Mesenchymal stem cell (in vitro differentiated cells and primary cell): ENCODE measurements around the gene PDE9A.

Source experiments
- DNase-seq: peaks from one replicate; pipeline ENCODE4 v3.0.0-alpha.2; 2013
- H2AFZ ChIP-seq: one replicate; pipeline ENCODE4 v1.6.1; 2013; ENCODE audit warnings: low read depth, mild to moderate bottlenecking, control low read depth, inconsistent platforms, low read length, moderate library complexity
- H2AK5ac ChIP-seq: 2 replicates; pipeline ENCODE4 v1.6.1; 2013; ENCODE audit warnings: low read length, moderate library complexity, mild to moderate bottlenecking, inconsistent platforms; ENCODE audit not compliant: severe bottlenecking
- H2BK120ac ChIP-seq: one replicate; pipeline ENCODE4 v1.6.1; 2013; ENCODE audit warnings: low read depth, mild to moderate bottlenecking, inconsistent platforms, low read length, moderate library complexity
- H2BK12ac ChIP-seq, 2 experiments: one replicate each; pipeline ENCODE4 v1.6.1; 2013; ENCODE audit warnings: inconsistent platforms in 2 of 2, low read length in 2 of 2, mild to moderate bottlenecking in 2 of 2, moderate library complexity in 2 of 2, control low read depth in 1 of 2
- H2BK15ac ChIP-seq: one replicate; pipeline ENCODE4 v1.6.1; 2013; ENCODE audit warnings: mild to moderate bottlenecking, low read depth, inconsistent platforms; ENCODE audit not compliant: poor library complexity, severe bottlenecking
- H2BK5ac ChIP-seq: 2 replicates; pipeline ENCODE4 v1.6.1; 2013; ENCODE audit warnings: low read depth, mild to moderate bottlenecking, low read length, control low read depth, inconsistent platforms; ENCODE audit not compliant: poor library complexity, severe bottlenecking
- H3K14ac ChIP-seq, 2 experiments: one replicate each; pipeline ENCODE4 v1.6.1; 2013; ENCODE audit warnings: inconsistent platforms in 2 of 2, low read length in 2 of 2, control low read depth in 1 of 2, mild to moderate bottlenecking in 1 of 2, moderate library complexity in 1 of 2
- H3K18ac ChIP-seq, 2 experiments: one replicate each; pipeline ENCODE4 v1.6.1; 2013; ENCODE audit warnings: inconsistent platforms in 2 of 2, low read length in 2 of 2, control low read depth in 1 of 2, low read depth in 1 of 2, mild to moderate bottlenecking in 1 of 2
- H3K23ac ChIP-seq, 2 experiments: one replicate each; pipeline ENCODE4 v1.6.1; 2013; ENCODE audit warnings: inconsistent platforms in 2 of 2, low read length in 2 of 2, mild to moderate bottlenecking in 2 of 2, moderate library complexity in 2 of 2, control low read depth in 1 of 2
- H3K27ac ChIP-seq: 2 replicates; pipeline ENCODE4 v1.5.1; 2013; ENCODE audit warnings: mild to moderate bottlenecking, moderate library complexity, low read length, control low read depth, inconsistent platforms; ENCODE audit not compliant: poor library complexity, severe bottlenecking
- H3K27me3 ChIP-seq, 2 experiments: 2 replicates each; pipeline versions ENCODE4 v1.6.1 to v1.7.0; 2013; ENCODE audit warnings: low read length in 2 of 2, mild to moderate bottlenecking in 2 of 2, moderate library complexity in 2 of 2, control low read depth in 1 of 2, inconsistent platforms in 1 of 2; ENCODE audit not compliant: control insufficient read depth in 1 of 2, insufficient read depth in 1 of 2
- H3K36me3 ChIP-seq, 2 experiments: 2 replicates each; pipeline versions ENCODE4 v1.6.1 to v1.7.0; 2013; ENCODE audit warnings: low read length in 2 of 2, control low read depth in 1 of 2, inconsistent platforms in 1 of 2, low read depth in 1 of 2, mild to moderate bottlenecking in 1 of 2; ENCODE audit not compliant: insufficient read depth in 2 of 2, control insufficient read depth in 1 of 2
- H3K4ac ChIP-seq, 2 experiments: one replicate each; pipeline ENCODE4 v1.6.1; 2013; ENCODE audit warnings: inconsistent platforms in 2 of 2, low read length in 2 of 2, mild to moderate bottlenecking in 2 of 2, moderate library complexity in 2 of 2, control low read depth in 1 of 2, low read depth in 1 of 2
- H3K4me1 ChIP-seq: 2 replicates; pipeline ENCODE4 v1.6.1; 2013; ENCODE audit warnings: low read depth, low read length, control low read depth; ENCODE audit not compliant: control insufficient read depth, insufficient read depth
- H3K4me2 ChIP-seq: 2 replicates; pipeline ENCODE4 v1.6.1; 2013; ENCODE audit warnings: low read length, mild to moderate bottlenecking, inconsistent platforms; ENCODE audit not compliant: poor library complexity, severe bottlenecking
- H3K4me3 ChIP-seq, 2 experiments: 2 replicates each; pipeline versions ENCODE4 v1.5.1 to v1.7.0; 2013; ENCODE audit warnings: low read length in 2 of 2, mild to moderate bottlenecking in 2 of 2, control low read depth in 1 of 2, low read depth in 1 of 2; ENCODE audit not compliant: insufficient read depth in 1 of 2
- H3K79me1 ChIP-seq: replicated peaks from 2 replicates; pipeline ENCODE4 v1.6.1; 2013; ENCODE audit warnings: mild to moderate bottlenecking, control low read depth, low read length, inconsistent platforms; ENCODE audit not compliant: poor library complexity, severe bottlenecking
- H3K9ac ChIP-seq: 2 replicates; pipeline ENCODE4 v1.7.0; 2013; ENCODE audit warnings: mild to moderate bottlenecking, low read length, moderate library complexity
- H3K9me3 ChIP-seq: 2 replicates; pipeline ENCODE4 v1.7.0; 2013; ENCODE audit warnings: mild to moderate bottlenecking, low read length; ENCODE audit not compliant: control insufficient read depth
- H4K8ac ChIP-seq: one replicate; pipeline ENCODE4 v1.6.1; 2013; ENCODE audit warnings: inconsistent platforms, mild to moderate bottlenecking, low read length, moderate library complexity
- H4K91ac ChIP-seq: one replicate; pipeline ENCODE4 v1.6.1; 2013; ENCODE audit warnings: mild to moderate bottlenecking, low read length, inconsistent platforms
- WGBS: methylation state at CpG from one replicate; pipeline ENCODE4 v1.1.7; 2013; ENCODE audit warnings: mixed read lengths; 5-methylcytosine and 5-hydroxymethylcytosine counted together

Gene PDE9A

DNA sequence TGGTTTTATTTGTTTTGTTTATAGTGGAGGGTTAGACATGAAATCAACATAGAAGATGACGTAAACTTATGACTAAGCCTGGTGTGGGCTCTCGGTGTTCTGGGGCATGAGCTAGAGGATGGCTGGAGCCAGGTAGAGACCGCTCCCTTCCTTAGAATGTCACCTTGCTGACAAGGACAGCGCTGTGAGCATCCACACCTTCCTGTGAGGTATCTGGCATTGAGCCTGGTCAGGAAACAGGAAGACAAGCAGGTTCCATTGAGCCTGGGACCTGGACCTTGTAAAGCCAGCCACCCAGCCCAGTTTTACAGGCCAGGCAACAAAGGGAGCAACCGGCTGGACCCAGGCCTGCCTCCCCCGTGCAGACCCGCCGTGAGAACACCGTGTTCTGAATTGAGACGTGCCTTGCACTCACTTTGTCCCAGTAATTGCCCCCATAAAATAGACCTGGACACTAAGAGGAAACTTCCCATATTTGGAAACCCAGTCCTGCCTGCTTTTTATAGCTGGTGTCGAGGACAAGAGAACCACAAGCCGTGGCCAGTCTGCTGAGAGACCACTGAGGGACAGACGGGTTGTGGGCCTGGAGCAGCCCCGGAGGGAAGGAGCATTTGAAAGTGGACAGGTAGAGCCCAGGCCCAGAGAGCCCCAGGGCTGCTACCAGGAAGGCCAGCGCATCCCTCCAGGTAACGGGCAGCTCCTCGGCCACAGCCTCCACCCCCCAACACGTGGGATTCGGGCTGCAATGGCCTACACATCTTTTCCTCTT is 78.0 kb downstream of the PDE9A start:
- H3K27ac ChIP-seq, result no peak overlapping the region
- H3K36me3 ChIP-seq, result peaks cover 0 to 15% of the 10 kb centered on the region in 2 experiments
- peak overlapping the region; percentile 37 for H4K91ac ChIP-seq
- WGBS, result 60% methylated on average over 19 of the region's 19 CpGs
- H3K4me3 ChIP-seq, result peak overlapping the region in 1 of 2 experiments; percentile 10
- no peak overlapping the region for H3K4ac ChIP-seq
- no peak overlapping the region for H3K9ac ChIP-seq
- peaks cover 0 to 9% of the 10 kb centered on the region in 2 experiments for H3K27me3 ChIP-seq
- no peak overlapping the region for H2AK5ac ChIP-seq
- H2AFZ ChIP-seq, result no peak overlapping the region
- H3K14ac ChIP-seq, result peak overlapping the region in 1 of 2 experiments; percentile 27
- H4K8ac ChIP-seq, result no peak overlapping the region
- H3K18ac ChIP-seq, result peak overlapping the region in 1 of 2 experiments; percentile 74
- H2BK5ac ChIP-seq, result no peak overlapping the region
- no peaks in the 10 kb centered on the region for H3K9me3 ChIP-seq
- peak; percentile 58 for DNase-seq
- no peak overlapping the region for H3K4me2 ChIP-seq
- H3K79me1 ChIP-seq, result no peaks in the 10 kb centered on the region
- H2BK15ac ChIP-seq, result no peak overlapping the region
- H2BK120ac ChIP-seq, result no peak overlapping the region
- H3K4me1 ChIP-seq, result no peaks in the 10 kb centered on the region
- peak overlapping the region; percentile 21 to 73 for H2BK12ac ChIP-seq
- peak overlapping the region in 1 of 2 experiments; percentile 42 for H3K23ac ChIP-seq

DNA sequence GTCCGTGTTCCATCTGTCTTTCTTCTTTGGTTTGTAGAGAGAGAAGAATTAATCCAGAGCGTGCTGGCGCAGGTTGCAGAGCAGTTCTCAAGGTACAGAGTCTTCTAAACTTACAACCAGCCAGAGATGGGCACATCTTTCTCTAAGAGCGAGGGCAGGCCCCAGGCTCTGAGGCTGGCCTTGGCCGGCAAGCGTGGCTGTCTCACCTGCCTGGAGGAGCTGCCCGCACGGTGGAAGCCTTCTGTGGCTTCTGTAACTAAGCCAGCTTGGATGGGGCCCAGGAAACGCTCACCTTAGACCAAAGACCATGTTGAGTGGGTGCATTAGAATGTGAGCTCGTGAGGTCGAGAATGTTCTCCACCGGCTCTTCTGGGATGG is 78.6 kb downstream of the PDE9A start:
- H3K79me1 ChIP-seq, result no peaks in the 10 kb centered on the region
- H3K9ac ChIP-seq, result no peak overlapping the region
- H3K9me3 ChIP-seq, result no peaks in the 10 kb centered on the region
- 94% methylated on average over 12 of the region's 12 CpGs for WGBS
- no peak overlapping the region for H2BK5ac ChIP-seq
- H4K8ac ChIP-seq, result no peak overlapping the region
- H3K18ac ChIP-seq, result peak overlapping the region in 1 of 2 experiments; percentile 74
- DNase-seq, result no peak
- peak overlapping the region; percentile 21 for H2AK5ac ChIP-seq
- no peak overlapping the region for H3K4me2 ChIP-seq
- H2BK120ac ChIP-seq, result no peak overlapping the region
- no peak overlapping the region for H2BK15ac ChIP-seq
- H3K23ac ChIP-seq, result peak overlapping the region in 1 of 2 experiments; percentile 42
- H3K27me3 ChIP-seq, result peaks cover 0 to 9% of the 10 kb centered on the region in 2 experiments
- H3K4me1 ChIP-seq, result no peaks in the 10 kb centered on the region
- H2BK12ac ChIP-seq, result peak overlapping the region; percentile 21 to 73
- H3K27ac ChIP-seq, result no peak overlapping the region
- H3K36me3 ChIP-seq, result peaks cover 0 to 20% of the 10 kb centered on the region in 2 experiments
- no peak overlapping the region for H2AFZ ChIP-seq
- H3K4me3 ChIP-seq, result peak overlapping the region in 1 of 2 experiments; percentile 10
- H4K91ac ChIP-seq, result peak overlapping the region; percentile 70
- no peak overlapping the region for H3K4ac ChIP-seq
- H3K14ac ChIP-seq, result peak overlapping the region in 1 of 2 experiments; percentile 27

DNA sequence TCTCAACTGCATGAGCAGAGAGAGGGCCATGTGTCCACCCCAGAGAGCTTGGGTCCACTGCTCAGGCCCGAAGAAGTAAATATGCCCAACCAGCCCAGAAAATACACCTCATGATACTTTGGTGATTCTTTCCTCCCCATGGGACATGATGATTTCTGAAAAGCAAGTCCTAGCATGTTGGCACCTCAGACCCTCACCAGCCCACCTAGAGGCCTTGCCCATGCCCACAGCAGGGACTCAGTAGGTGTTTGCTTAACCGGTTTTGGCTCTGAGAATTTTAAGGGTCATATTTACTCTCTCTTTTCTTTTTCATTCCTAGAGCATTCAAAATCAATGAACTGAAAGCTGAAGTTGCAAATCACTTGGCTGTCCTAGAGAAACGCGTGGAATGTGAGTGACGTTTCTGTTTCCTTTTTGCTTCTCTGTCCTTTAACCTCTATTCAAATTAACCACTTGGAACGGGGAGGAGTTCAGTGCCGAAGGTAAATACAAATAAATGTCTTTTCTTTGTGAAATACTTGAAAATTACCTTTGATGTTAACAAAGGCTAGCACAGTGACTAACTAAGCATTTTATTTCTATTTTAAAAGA is 79.7 kb downstream of the PDE9A start:
- Histone ChIP-seq H4K91ac (no peak overlapping the region), H2AK5ac (no peak overlapping the region), H3K4ac (no peak overlapping the region), H3K4me2 (no peak overlapping the region), H3K27me3 (peaks cover 0 to 9% of the 10 kb centered on the region in 2 experiments), H3K4me1 (no peaks in the 10 kb centered on the region), H3K27ac (no peak overlapping the region), H3K23ac (no peak overlapping the region), H2BK12ac (peak overlapping the region in 1 of 2 experiments; percentile 68), H3K9me3 (no peaks in the 10 kb centered on the region), H2BK15ac (peak overlapping the region; percentile 63), H3K36me3 (peaks cover 0 to 22% of the 10 kb centered on the region in 2 experiments), H2BK120ac (no peak overlapping the region), H3K14ac (no peak overlapping the region), H3K79me1 (no peaks in the 10 kb centered on the region), H3K9ac (no peak overlapping the region), H3K4me3 (no peak overlapping the region), H2AFZ (no peak overlapping the region), H4K8ac (peak overlapping the region; percentile 55), H3K18ac (no peak overlapping the region), H2BK5ac (no peak overlapping the region)
- no peak for DNase-seq
- WGBS, result 82% methylated on average over 5 of the region's 7 CpGs

DNA sequence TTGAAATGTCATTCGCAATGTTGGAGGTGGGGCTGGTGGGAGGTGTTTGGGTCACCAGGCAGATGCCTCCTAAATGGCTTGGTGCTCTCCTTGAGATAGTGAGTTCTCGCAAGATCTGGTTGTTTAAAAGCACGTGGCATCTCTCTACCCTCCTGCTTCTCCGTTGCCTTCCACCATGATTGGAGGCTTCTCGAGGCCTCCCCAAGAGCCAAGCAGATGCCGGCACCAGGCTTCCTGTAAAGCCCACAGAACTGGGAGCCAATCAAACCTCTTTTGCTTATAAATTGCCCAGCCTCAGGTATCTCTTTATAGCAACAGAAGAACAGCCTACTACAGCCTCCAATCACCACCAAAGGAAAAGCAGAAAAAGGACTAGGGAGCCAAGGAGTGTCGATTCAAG is 80.5 kb downstream of the PDE9A start:
- H3K4me3 ChIP-seq, result no peak overlapping the region
- H3K23ac ChIP-seq, result no peak overlapping the region
- peaks cover 0 to 9% of the 10 kb centered on the region in 2 experiments for H3K27me3 ChIP-seq
- no peaks in the 10 kb centered on the region for H3K4me1 ChIP-seq
- no peaks in the 10 kb centered on the region for H3K9me3 ChIP-seq
- H3K14ac ChIP-seq, result no peak overlapping the region
- WGBS, result 96% methylated on average over 7 of the region's 7 CpGs
- H2BK120ac ChIP-seq, result no peak overlapping the region
- no peaks in the 10 kb centered on the region for H3K79me1 ChIP-seq
- H2BK15ac ChIP-seq, result no peak overlapping the region
- H3K27ac ChIP-seq, result no peak overlapping the region
- no peak overlapping the region for H2BK5ac ChIP-seq
- no peak overlapping the region for H3K18ac ChIP-seq
- peaks cover 0 to 22% of the 10 kb centered on the region in 2 experiments for H3K36me3 ChIP-seq
- DNase-seq, result no peak
- no peak overlapping the region for H2AK5ac ChIP-seq
- no peak overlapping the region for H4K91ac ChIP-seq
- H3K9ac ChIP-seq, result no peak overlapping the region
- no peak overlapping the region for H2AFZ ChIP-seq
- no peak overlapping the region for H4K8ac ChIP-seq
- H2BK12ac ChIP-seq, result no peak overlapping the region
- H3K4me2 ChIP-seq, result no peak overlapping the region
- no peak overlapping the region for H3K4ac ChIP-seq
